Activated T-cell treated with anti-CD3 and anti-CD28 coated beads, Interleukin-2, amount 50 U/mL, for 24 hours (primary cell): ENCODE data around the gene CDC73.
A peak's percentile ranks its signal among the peaks of the same experiment; 100 is the strongest.
"Not testable (repeated sequence)": the region's sequence is repeated elsewhere in the genome, so short reads cannot be mapped to it uniquely, and the experiment has no call there.

Source experiments
- DNase-seq: peaks from one replicate; pipeline ENCODE4 v3.0.0-alpha.2; 2020
- H3K27ac Mint-ChIP-seq: 2 replicates; pipeline ENCODE4 v1.8.0; 2020; ENCODE audit warnings: mild to moderate bottlenecking, mixed read lengths
- H3K27me3 Mint-ChIP-seq: 2 replicates; pipeline ENCODE4 v1.8.0; 2020; ENCODE audit warnings: mixed read lengths
- H3K36me3 Mint-ChIP-seq: 2 replicates; pipeline ENCODE4 v1.8.0; 2020; ENCODE audit warnings: low read depth, mixed read lengths
- H3K4me1 Mint-ChIP-seq: 2 replicates; pipeline ENCODE4 v1.8.0; 2020; ENCODE audit warnings: low read depth, mixed read lengths
- H3K4me3 Mint-ChIP-seq: 2 replicates; pipeline ENCODE4 v1.8.0; 2020; ENCODE audit warnings: mild to moderate bottlenecking, moderate library complexity, mixed read lengths
- H3K9me3 Mint-ChIP-seq: 2 replicates; pipeline ENCODE4 v1.8.0; 2020; ENCODE audit warnings: mixed read lengths

Gene CDC73

DNA sequence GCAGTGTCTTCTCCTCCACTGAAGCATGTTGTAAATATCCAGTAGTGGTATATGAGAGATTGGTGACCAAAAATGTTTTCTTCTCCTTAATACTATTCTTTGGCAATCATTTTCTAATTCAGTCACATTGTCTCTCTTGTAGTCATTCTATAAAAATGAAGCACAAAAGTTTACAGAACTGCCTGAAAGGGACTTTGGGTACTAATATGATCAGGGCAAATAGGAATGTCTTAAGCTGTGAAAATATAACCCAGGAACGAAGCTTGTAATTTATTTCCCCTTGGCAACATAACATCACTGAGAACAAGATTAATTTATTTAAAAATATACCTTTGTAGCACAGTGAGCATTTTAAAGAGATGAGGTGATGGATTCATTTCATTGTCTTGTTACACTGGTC lies 59.7 kb downstream of the CDC73 start:
- Mint-ChIP-seq H3K4me3 (no peak overlapping the region), H3K36me3 (peaks cover 28% of the 10 kb centered on the region), H3K27me3 (no peaks in the 10 kb centered on the region), H3K9me3 (no peaks in the 10 kb centered on the region), H3K27ac (peak overlapping the region; percentile 46), H3K4me1 (peaks cover 48% of the 10 kb centered on the region)
- DNase-seq: no peak

- no peak overlapping the region for H3K4me3 Mint-ChIP-seq
- DNase-seq: no peak
- peaks cover 50% of the 10 kb centered on the region for H3K4me1 Mint-ChIP-seq
These were observed 60.2 kb downstream of the CDC73 start for GRCh38 chr1:193181985-193182384.

GRCh38 chr1:193183019-193183627 lies 61.3 kb downstream of the CDC73 start:
- H3K27ac Mint-ChIP-seq: no peak overlapping the region
- peak overlapping the region; percentile 32 for H3K4me3 Mint-ChIP-seq
- H3K4me1 Mint-ChIP-seq: peaks cover 55% of the 10 kb centered on the region

More at GRCh38 chr1:193181985-193182384, 60.2 kb downstream of the CDC73 start:
- no peaks in the 10 kb centered on the region for H3K27me3 Mint-ChIP-seq
- no peaks in the 10 kb centered on the region for H3K9me3 Mint-ChIP-seq
- H3K36me3 Mint-ChIP-seq: peaks cover 23% of the 10 kb centered on the region
- H3K27ac Mint-ChIP-seq: no peak overlapping the region

GRCh38 chr1:193184776-193185175 lies 62.9 kb downstream of the CDC73 start:
- Mint-ChIP-seq H3K9me3 (no peaks in the 10 kb centered on the region), H3K4me3 (peak overlapping the region; percentile 37), H3K27me3 (no peaks in the 10 kb centered on the region), H3K27ac (peak overlapping the region; percentile 30), H3K36me3 (peaks cover 12% of the 10 kb centered on the region), H3K4me1 (peaks cover 56% of the 10 kb centered on the region)
- DNase-seq: no peak

More at GRCh38 chr1:193183019-193183627, 61.3 kb downstream of the CDC73 start:
- H3K9me3 Mint-ChIP-seq: no peaks in the 10 kb centered on the region
- no peaks in the 10 kb centered on the region for H3K27me3 Mint-ChIP-seq
- DNase-seq: no peak
- H3K36me3 Mint-ChIP-seq: peaks cover 20% of the 10 kb centered on the region

GRCh38 chr1:193185211-193185610 lies 63.4 kb downstream of the CDC73 start:
- Mint-ChIP-seq H3K36me3 (peaks cover 11% of the 10 kb centered on the region), H3K9me3 (no peaks in the 10 kb centered on the region), H3K4me1 (peaks cover 59% of the 10 kb centered on the region), H3K27ac (peak overlapping the region; percentile 5), H3K4me3 (peak overlapping the region; percentile 37), H3K27me3 (no peaks in the 10 kb centered on the region)
- DNase-seq: no peak

- Mint-ChIP-seq H3K27ac (peak within 1 kb of the TSS; percentile 26), H3K4me1 (peaks cover 64% of the 10 kb centered on the region), H3K27me3 (no peaks in the 10 kb centered on the region), H3K9me3 (no peaks in the 10 kb centered on the region), H3K36me3 (peaks cover 9% of the 10 kb centered on the region), H3K4me3 (peak within 1 kb of the TSS; percentile 37)
- no peak for DNase-seq
These were observed 64.3 kb downstream of the CDC73 start, which contains the start of gene B3GALT2 for GRCh38 chr1:193185901-193186731. Gene B3GALT2 (minus strand): TSS chr1:193186613. CDS start chr1:193181562, 5,051 bp downstream.

GRCh38 chr1:193187114-193187513 lies 65.3 kb downstream of the CDC73 start:
- DNase-seq: no peak
- Mint-ChIP-seq H3K9me3 (no peaks in the 10 kb centered on the region), H3K27me3 (no peaks in the 10 kb centered on the region), H3K4me3 (no peak overlapping the region), H3K4me1 (peaks cover 56% of the 10 kb centered on the region), H3K27ac (peak overlapping the region; percentile 26), H3K36me3 (peaks cover 10% of the 10 kb centered on the region)

DNA sequence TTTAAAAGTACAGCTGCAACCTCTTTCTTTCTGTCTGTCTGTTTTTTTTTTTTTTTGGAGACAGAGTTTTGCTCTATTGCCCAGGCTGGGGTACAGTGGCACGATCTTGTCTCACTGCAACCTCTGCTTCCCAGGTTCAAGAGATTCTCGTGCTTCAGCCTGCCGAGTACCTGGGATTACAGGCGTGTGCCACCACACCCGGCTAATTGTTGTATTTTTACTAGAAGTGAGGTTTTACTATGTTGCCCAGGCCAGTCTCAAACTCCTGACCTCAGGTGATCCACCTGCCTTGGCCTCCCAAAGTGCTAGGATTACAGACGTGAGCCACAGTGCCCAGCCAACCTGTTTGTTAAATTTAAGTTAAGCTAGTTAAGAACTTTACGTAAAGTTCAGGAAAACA lies 67.1 kb downstream of the CDC73 start:
- H3K27ac Mint-ChIP-seq, H3K4me3 Mint-ChIP-seq, DNase-seq, H3K9me3 Mint-ChIP-seq, H3K27me3 Mint-ChIP-seq: not testable (repeated sequence)
- Mint-ChIP-seq H3K4me1 (peaks cover 54% of the 10 kb centered on the region), H3K36me3 (peaks cover 22% of the 10 kb centered on the region)

DNA sequence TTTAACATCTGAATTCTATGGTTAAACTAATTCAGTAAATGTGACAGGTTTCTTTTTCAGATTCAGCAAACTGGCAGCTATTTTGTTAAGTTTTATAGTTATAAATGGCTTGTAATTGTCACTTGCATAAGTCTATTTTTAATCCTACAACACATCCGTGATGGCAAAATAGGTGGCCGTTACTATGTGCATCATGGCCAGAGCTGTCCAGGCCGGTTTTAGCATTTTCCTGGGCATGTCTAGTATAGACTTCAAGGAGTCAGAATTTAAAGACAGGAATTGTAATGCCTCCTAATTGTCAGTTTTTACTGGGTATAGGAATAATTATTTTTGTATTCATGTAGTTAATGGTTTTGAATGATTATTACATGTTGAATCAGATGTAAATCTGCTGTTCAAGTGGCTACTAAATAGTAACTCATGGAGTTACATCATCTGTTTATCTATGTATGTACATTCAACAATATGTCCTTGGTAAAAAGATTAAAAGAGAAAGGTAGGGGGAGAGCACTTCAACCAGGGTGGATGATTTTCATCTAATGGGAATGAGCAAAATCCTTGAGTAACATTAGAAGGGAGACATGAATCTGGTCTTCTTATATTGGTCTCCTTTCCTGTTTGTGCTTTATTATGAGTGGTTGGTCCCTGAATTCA lies 67.7 kb downstream of the CDC73 start:
- Mint-ChIP-seq H3K4me3 (no peak overlapping the region), H3K4me1 (peaks cover 54% of the 10 kb centered on the region), H3K9me3 (peaks cover 2% of the 10 kb centered on the region), H3K27ac (no peak overlapping the region), H3K36me3 (peaks cover 28% of the 10 kb centered on the region), H3K27me3 (no peaks in the 10 kb centered on the region)
- no peak for DNase-seq

DNA sequence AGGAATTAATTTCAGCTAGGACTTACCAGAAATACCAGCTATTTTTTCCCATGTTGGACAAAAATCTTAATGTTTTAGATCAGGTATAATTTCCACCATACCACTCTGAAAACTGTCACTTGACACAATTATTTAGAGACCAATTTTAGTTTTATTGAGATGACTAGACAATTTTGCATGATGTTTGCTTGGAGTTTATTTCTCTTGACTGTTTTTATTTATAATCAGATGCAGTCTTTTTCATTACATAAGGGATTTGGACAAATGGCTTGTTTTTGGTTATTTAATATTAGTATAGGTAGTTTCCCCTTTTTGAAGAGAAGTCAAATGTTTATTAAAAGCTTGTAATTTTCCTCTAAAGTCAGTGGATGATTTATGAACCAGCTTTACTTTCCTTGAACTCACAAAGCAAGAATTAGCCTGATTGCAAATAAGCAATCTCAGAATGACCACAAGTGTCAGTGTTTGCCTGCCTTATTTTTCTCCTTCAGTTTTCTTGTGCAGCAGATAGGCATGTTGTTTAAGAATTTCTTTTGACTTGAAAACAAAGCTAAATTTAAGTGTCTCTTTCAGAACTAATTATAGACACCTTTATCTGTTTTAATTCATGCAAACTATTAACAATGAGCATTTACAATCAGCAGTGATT lies 68.4 kb downstream of the CDC73 start:
- Mint-ChIP-seq H3K9me3 (peaks cover 2% of the 10 kb centered on the region), H3K36me3 (peaks cover 33% of the 10 kb centered on the region), H3K4me3 (no peak overlapping the region), H3K4me1 (peaks cover 52% of the 10 kb centered on the region), H3K27ac (no peak overlapping the region), H3K27me3 (no peaks in the 10 kb centered on the region)
- no peak for DNase-seq

GRCh38 chr1:193192586-193192985 lies 70.8 kb downstream of the CDC73 start:
- no peak for DNase-seq
- Mint-ChIP-seq H3K9me3 (peaks cover 2% of the 10 kb centered on the region), H3K27me3 (no peaks in the 10 kb centered on the region), H3K4me3 (no peak overlapping the region), H3K36me3 (peaks cover 39% of the 10 kb centered on the region), H3K27ac (no peak overlapping the region), H3K4me1 (peaks cover 42% of the 10 kb centered on the region)

GRCh38 chr1:193199940-193200339 lies 78.1 kb downstream of the CDC73 start:
- no peaks in the 10 kb centered on the region for H3K27me3 Mint-ChIP-seq
- H3K9me3 Mint-ChIP-seq: no peaks in the 10 kb centered on the region
- no peak overlapping the region for H3K4me3 Mint-ChIP-seq
- peaks cover 57% of the 10 kb centered on the region for H3K36me3 Mint-ChIP-seq
- DNase-seq: no peak
- H3K27ac Mint-ChIP-seq: no peak overlapping the region
- H3K4me1 Mint-ChIP-seq: peaks cover 38% of the 10 kb centered on the region

GRCh38 chr1:193201021-193201420 lies 79.2 kb downstream of the CDC73 start:
- peaks cover 60% of the 10 kb centered on the region for H3K36me3 Mint-ChIP-seq
- no peak for DNase-seq
- H3K9me3 Mint-ChIP-seq: peaks cover 7% of the 10 kb centered on the region
- no peaks in the 10 kb centered on the region for H3K27me3 Mint-ChIP-seq
- H3K27ac Mint-ChIP-seq: no peak overlapping the region
- no peak overlapping the region for H3K4me3 Mint-ChIP-seq
- peaks cover 31% of the 10 kb centered on the region for H3K4me1 Mint-ChIP-seq

DNA sequence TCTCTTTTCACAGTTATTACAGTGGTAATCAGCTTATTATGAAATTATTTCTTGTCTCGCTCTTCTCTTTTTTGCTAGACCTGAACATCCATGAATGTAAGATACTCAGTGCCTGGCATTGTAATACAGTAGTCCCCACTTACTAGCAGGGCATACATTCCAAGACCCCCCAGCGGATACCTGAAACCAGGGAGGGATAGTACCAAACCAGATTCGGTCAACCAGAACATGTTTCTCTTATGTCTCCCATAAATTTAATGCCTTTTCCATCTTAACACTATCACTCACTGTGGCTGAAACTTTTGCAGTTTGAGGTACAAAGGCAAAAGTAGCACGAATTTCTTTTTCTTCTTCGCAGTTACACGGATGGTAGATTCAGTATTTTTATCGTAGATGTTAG lies 89.2 kb downstream of the CDC73 start:
- Mint-ChIP-seq H3K27me3 (no peaks in the 10 kb centered on the region), H3K4me3 (no peak overlapping the region), H3K9me3 (peaks cover 9% of the 10 kb centered on the region), H3K36me3 (peaks cover 94% of the 10 kb centered on the region), H3K4me1 (peaks cover 39% of the 10 kb centered on the region), H3K27ac (peak overlapping the region; percentile 11)
- DNase-seq: no peak
